GM10266 (cell line): ENCODE results near the gene TEX53.

Experiments
- DNase-seq: peaks from one replicate; pipeline ENCODE4 v3.0.0; 2012; ENCODE audit errors: extremely low spot score
- CTCF ChIP-seq: IDR thresholded peaks from 2 replicates; pipeline ENCODE4 v1.5.1; 2012; ENCODE audit warnings: mild to moderate bottlenecking, low read depth; ENCODE audit not compliant: control insufficient read depth, insufficient read depth; ENCODE audit errors: missing control alignments

Gene TEX53

GRCh38 chr9:114662081-114662989 lies 4.7 kb upstream of the TEX53 start:
- peak; percentile 75 for TF ChIP-seq CTCF
- DNase-seq, result peak; percentile 68

GRCh38 chr9:114656301-114656700 lies 1.3 kb downstream of the TEX53 start:
- no peak for TF ChIP-seq CTCF
- no peak for DNase-seq

GRCh38 chr9:114655689-114656088 lies 1.9 kb downstream of the TEX53 start:
- DNase-seq, result no peak
- TF ChIP-seq CTCF, result no peak

GRCh38 chr9:114653556-114654159 lies 3.9 kb downstream of the TEX53 start:
- TF ChIP-seq CTCF, result peak; percentile 91
- DNase-seq, result peak; percentile 65

- DNase-seq, result no peak
- TF ChIP-seq CTCF, result no peak
These were observed 4.6 kb downstream of the TEX53 start for GRCh38 chr9:114652776-114653555.

- DNase-seq, result no peak
- TF ChIP-seq CTCF, result no peak
These were observed 13.7 kb downstream of the TEX53 start for GRCh38 chr9:114643896-114644295.
